HT1080 (cell line): ENCODE results near the gene OR5H15. TPM values are rescaled to one million over a fixed set of nuclear protein-coding genes. Genes with fewer than 3 reads are reported as not detected.

Experiments
- total RNA-seq: library from RNA; depleted of rRNA; stranded (reverse); fragments of >200 nt; shearing (Covaris generic); gene quantifications from 2 replicates; pipeline ENCODE4 v1.2.3, GENCODE V29; 2014; rRNA removed

OR5H15 gene
- total RNA-seq, 1 experiment from 2014 or later: not detected

Other genes starting within 250 kb of the OR5H15 start
- gene RIOX2, start 194.3 kb upstream of the OR5H15 start, total RNA-seq: 39.4 and 43.1 TPM in 2 replicates
- not detected in 2 replicates for gene GABRR3, start 131.4 kb upstream of the OR5H15 start, total RNA-seq
- gene OR5AC2, start 79.5 kb upstream of the OR5H15 start, total RNA-seq: not detected in 2 replicates
- gene OR5H1, start 36.0 kb upstream of the OR5H15 start, total RNA-seq: not detected in 2 replicates
- not detected in 2 replicates for gene OR5H14, start 19.2 kb upstream of the OR5H15 start, total RNA-seq
- gene OR5H6, start 97.5 kb downstream of the OR5H15 start, total RNA-seq: not detected in 2 replicates
- not detected in 2 replicates for gene OR5H2, start 115.8 kb downstream of the OR5H15 start, total RNA-seq
- gene OR5K4, start 187.2 kb downstream of the OR5H15 start, total RNA-seq: not detected in 2 replicates
- gene OR5K3, start 224.0 kb downstream of the OR5H15 start, total RNA-seq: not detected in 2 replicates